H9 (cell line): ENCODE results near the gene PLXNC1. TPM values are rescaled to one million over a fixed set of nuclear protein-coding genes. Genes with fewer than 3 reads are reported as not detected.

Source experiments
- DNase-seq: peaks from one replicate; pipeline ENCODE4 v3.0.0-alpha.2; 2017
- H2AFZ ChIP-seq: one replicate; pipeline ENCODE4 v1.6.1; 2013; ENCODE audit warnings: mild to moderate bottlenecking, low read length, control low read depth, moderate library complexity
- H2AK5ac ChIP-seq: 2 replicates; pipeline ENCODE4 v1.6.1; 2013; ENCODE audit warnings: low read length, control low read depth, mixed read lengths; ENCODE audit not compliant: insufficient read length
- H2BK120ac ChIP-seq: one replicate; pipeline ENCODE4 v1.6.1; 2013; ENCODE audit warnings: low read depth, mild to moderate bottlenecking, low read length, control low read depth, inconsistent platforms; ENCODE audit not compliant: poor library complexity, severe bottlenecking
- H2BK12ac ChIP-seq: 2 replicates; pipeline ENCODE4 v1.6.1; 2013; ENCODE audit warnings: low read length, control low read depth, mixed read lengths, low read depth; ENCODE audit not compliant: insufficient read length
- H2BK15ac ChIP-seq: 2 replicates; pipeline ENCODE4 v1.6.1; 2013; ENCODE audit warnings: low read depth, low read length, control low read depth
- H2BK20ac ChIP-seq: one replicate; pipeline ENCODE4 v1.6.1; 2013; ENCODE audit warnings: low read depth, mild to moderate bottlenecking, low read length, control low read depth, inconsistent platforms; ENCODE audit not compliant: poor library complexity, severe bottlenecking
- H2BK5ac ChIP-seq: 2 replicates; pipeline ENCODE4 v1.6.1; 2013; ENCODE audit warnings: low read length, control low read depth, mixed read lengths; ENCODE audit not compliant: insufficient read length
- H3K14ac ChIP-seq: 2 replicates; pipeline ENCODE4 v1.6.1; 2013; ENCODE audit warnings: low read length, control low read depth; ENCODE audit not compliant: insufficient read depth
- H3K18ac ChIP-seq: 2 replicates; pipeline ENCODE4 v1.6.1; 2013; ENCODE audit warnings: low read depth, mild to moderate bottlenecking, mixed read lengths, low read length, control low read depth; ENCODE audit not compliant: insufficient read length
- H3K23ac ChIP-seq: 2 replicates; pipeline ENCODE4 v1.6.1; 2013; ENCODE audit warnings: low read length, control low read depth, mixed read lengths, low read depth; ENCODE audit not compliant: insufficient read length
- H3K23me2 ChIP-seq: 2 replicates; pipeline ENCODE4 v1.6.1; 2013; ENCODE audit warnings: low read depth, mild to moderate bottlenecking, mixed read lengths, low read length, control low read depth; ENCODE audit not compliant: insufficient read length, poor library complexity, severe bottlenecking
- H3K27ac ChIP-seq: 2 replicates; pipeline ENCODE4 v1.5.1; 2013; ENCODE audit warnings: low read length, control low read depth, mixed read lengths, low read depth; ENCODE audit not compliant: insufficient read length
- H3K27me3 ChIP-seq: 2 replicates; pipeline ENCODE4 v1.6.1; 2013; ENCODE audit warnings: low read length, control low read depth, inconsistent platforms; ENCODE audit not compliant: insufficient read depth
- H3K4ac ChIP-seq: 2 replicates; pipeline ENCODE4 v1.6.1; 2013; ENCODE audit warnings: low read depth, mild to moderate bottlenecking, control low read depth, inconsistent platforms, low read length, moderate library complexity
- H3K4me1 ChIP-seq: 2 replicates; pipeline ENCODE4 v1.6.1; 2013; ENCODE audit warnings: low read length, control low read depth, inconsistent platforms; ENCODE audit not compliant: insufficient read depth
- H3K4me2 ChIP-seq: 2 replicates; pipeline ENCODE4 v1.6.1; 2013; ENCODE audit warnings: low read length, control low read depth, mixed read lengths; ENCODE audit not compliant: insufficient read length, insufficient read depth
- H3K56ac ChIP-seq: 2 replicates; pipeline ENCODE4 v1.6.1; 2013; ENCODE audit warnings: low read depth, mild to moderate bottlenecking, mixed read lengths, low read length, control low read depth; ENCODE audit not compliant: insufficient read length
- H3K79me1 ChIP-seq: 2 replicates; pipeline ENCODE4 v1.6.1; 2013; ENCODE audit warnings: low read depth, mild to moderate bottlenecking, moderate library complexity, low read length, control low read depth, inconsistent platforms; ENCODE audit not compliant: insufficient read depth, poor library complexity, severe bottlenecking
- H3K79me2 ChIP-seq: 2 replicates; pipeline ENCODE4 v1.6.1; 2013; ENCODE audit warnings: low read length, control low read depth, inconsistent platforms; ENCODE audit not compliant: insufficient read depth
- H3K9ac ChIP-seq: 2 replicates; pipeline ENCODE4 v1.6.1; 2013; ENCODE audit warnings: low read length, control low read depth, mixed read lengths; ENCODE audit not compliant: insufficient read length; ENCODE audit errors: extremely low read depth
- H3K9me3 ChIP-seq: one replicate; pipeline ENCODE4 v1.6.1; 2013; ENCODE audit warnings: low read depth, low read length, inconsistent platforms; ENCODE audit not compliant: control insufficient read depth
- H3T11ph ChIP-seq: one replicate; pipeline ENCODE4 v1.6.1; 2013; ENCODE audit warnings: mild to moderate bottlenecking, low read length, control low read depth, inconsistent platforms
- H4K20me1 ChIP-seq: one replicate; pipeline ENCODE4 v1.6.1; 2013; ENCODE audit not compliant: control insufficient read depth, insufficient read length, insufficient read depth
- H4K5ac ChIP-seq: 2 replicates; pipeline ENCODE4 v1.6.1; 2013; ENCODE audit warnings: low read depth, mild to moderate bottlenecking, mixed read lengths, low read length, control low read depth; ENCODE audit not compliant: insufficient read length
- H4K8ac ChIP-seq: replicated peaks from 2 replicates; pipeline ENCODE4 v1.6.1; 2013; ENCODE audit warnings: low read length, control low read depth, mixed read lengths, low read depth; ENCODE audit not compliant: insufficient read length
- H4K91ac ChIP-seq: 2 replicates; pipeline ENCODE4 v1.6.1; 2013; ENCODE audit warnings: low read depth, mild to moderate bottlenecking, moderate library complexity, mixed read lengths, low read length, control low read depth; ENCODE audit not compliant: insufficient read length
- H3K27ac Mint-ChIP-seq, 3 experiments: 2 replicates in 2 of 3; 3 replicates in 1 of 3; pipeline ENCODE4 v1.8.0; 2020 to 2021; ENCODE audit warnings: mixed read lengths in 3 of 3, mild to moderate bottlenecking in 1 of 3, moderate library complexity in 1 of 3
- H3K27me3 Mint-ChIP-seq: 2 replicates; pipeline ENCODE4 v1.8.0; 2021; ENCODE audit warnings: low read depth, mild to moderate bottlenecking, moderate library complexity, mixed read lengths
- H3K36me3 Mint-ChIP-seq, 3 experiments: 2 replicates in 2 of 3; 3 replicates in 1 of 3; pipeline ENCODE4 v1.8.0; 2020 to 2021; ENCODE audit warnings: low read depth in 3 of 3, mixed read lengths in 3 of 3; ENCODE audit not compliant: insufficient read depth in 1 of 3
- H3K4me1 Mint-ChIP-seq, 2 experiments: 2 replicates each; pipeline ENCODE4 v1.8.0; 2020; ENCODE audit warnings: mixed read lengths in 2 of 2
- H3K4me3 Mint-ChIP-seq, 2 experiments: 2 replicates in 1 of 2; 3 replicates in 1 of 2; pipeline ENCODE4 v1.8.0; 2020 to 2021; ENCODE audit warnings: mild to moderate bottlenecking in 2 of 2, mixed read lengths in 2 of 2, moderate library complexity in 1 of 2
- H3K9me3 Mint-ChIP-seq, 2 experiments: 2 replicates in 1 of 2; 3 replicates in 1 of 2; pipeline ENCODE4 v1.8.0; 2020; ENCODE audit warnings: mild to moderate bottlenecking in 2 of 2, mixed read lengths in 2 of 2, moderate library complexity in 1 of 2
- WGBS: extraction: QIAGEN DNeasy Blood & Tissue Kit; methylation state at CpG from one replicate; pipeline ENCODE4 v1.1.7; 2013; ENCODE audit warnings: missing lambda C conversion rate, low lambda C conversion rate, mixed read lengths; ENCODE audit not compliant: insufficient read length; ENCODE audit errors: extremely low coverage; 5-methylcytosine and 5-hydroxymethylcytosine counted together
- total RNA-seq: library from RNA; stranded (reverse); gene quantifications from 2 replicates; pipeline ENCODE4 v1.2.1, GENCODE V29; 2021
- TF ChIP-seq, protein P1 (sequence below): fragments of 200-600 bp; sonication (generic); conservative IDR thresholded peaks from 3 replicates; pipeline ENCODE4 v1.8.0; 2021; ENCODE audit warnings: antibody characterized with exemption, mild to moderate bottlenecking

Gene PLXNC1
- total RNA-seq, 1 experiment from 2014 or later, result 1.2 TPM

DNA sequence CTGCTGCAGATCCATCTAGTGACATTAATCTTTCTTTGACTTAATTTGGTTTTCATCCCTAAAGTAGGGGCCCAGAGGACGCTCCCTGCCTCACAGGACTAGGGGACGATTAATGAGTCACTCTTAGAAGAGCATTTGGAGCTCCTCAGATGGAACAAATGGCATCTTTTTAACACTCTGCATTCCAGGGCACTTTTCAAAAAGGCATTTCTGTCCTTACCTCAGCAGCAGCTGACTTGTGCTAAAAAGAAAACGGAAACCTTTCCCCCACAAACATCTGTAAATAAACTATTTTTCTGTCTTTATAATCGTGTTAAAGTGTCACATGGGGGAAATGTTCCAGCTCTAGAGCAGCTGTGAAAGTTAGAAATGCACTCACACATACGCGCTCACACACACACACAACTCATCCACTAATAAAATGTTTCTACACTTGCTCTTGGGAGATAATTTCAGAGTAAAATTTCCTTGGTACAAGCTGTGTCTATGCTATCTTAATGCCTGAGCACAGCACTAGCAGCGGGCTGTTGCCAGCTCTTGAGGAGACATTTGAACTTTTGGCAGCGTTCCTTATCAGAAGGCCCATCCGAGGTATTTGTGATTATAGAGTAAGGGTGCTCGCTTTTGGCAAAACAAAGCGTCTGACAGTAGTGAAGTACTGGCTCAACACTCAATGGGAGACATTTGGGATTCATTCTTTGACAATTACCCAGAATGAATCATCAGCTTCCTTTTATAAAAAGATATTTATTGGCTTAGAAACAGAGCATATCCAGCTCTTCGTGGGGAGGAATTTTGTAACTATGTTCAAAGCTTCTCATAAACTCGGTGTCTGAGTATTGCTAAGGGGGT is 141.3 kb downstream of the PLXNC1 start:
- Histone ChIP-seq H3K79me1 (no peaks in the 10 kb centered on the region), H4K8ac (no peak overlapping the region), H3K27ac (no peak overlapping the region), H3K56ac (no peak overlapping the region), H4K91ac (no peak overlapping the region), H2BK15ac (no peak overlapping the region), H3K18ac (no peak overlapping the region), H3K23me2 (no peaks in the 10 kb centered on the region), H3K4me2 (no peak overlapping the region), H2BK20ac (no peak overlapping the region), H3K9ac (no peak overlapping the region), H2BK12ac (no peak overlapping the region), H3K27me3 (no peaks in the 10 kb centered on the region), H3K14ac (no peak overlapping the region), H3K4ac (no peak overlapping the region), H3K9me3 (no peaks in the 10 kb centered on the region), H4K5ac (no peak overlapping the region), H2AFZ (no peak overlapping the region), H2BK120ac (no peak overlapping the region), H3K79me2 (no peaks in the 10 kb centered on the region), H2AK5ac (no peak overlapping the region), H4K20me1 (no peaks in the 10 kb centered on the region), H2BK5ac (no peak overlapping the region), H3K4me1 (peaks cover 9% of the 10 kb centered on the region; the same call in 1 of the 2 replicates), H3K23ac (no peak overlapping the region), H3T11ph (no peak overlapping the region)
- Mint-ChIP-seq H3K9me3 (no peaks in the 10 kb centered on the region), H3K27ac (peak overlapping the region in 1 of 3 experiments; percentile 9; a peak in 1 of 7 replicates), H3K4me3 (no peak overlapping the region), H3K36me3 (peaks cover 0 to 4% (median 0%) of the 10 kb centered on the region in 3 experiments; a peak in 2 of 7 replicates), H3K4me1 (peaks cover 44 to 50% of the 10 kb centered on the region in 2 experiments), H3K27me3 (no peaks in the 10 kb centered on the region; the same call in 1 of the 2 replicates)
- DNase-seq, result no peak
- TF ChIP-seq, protein P1, sequence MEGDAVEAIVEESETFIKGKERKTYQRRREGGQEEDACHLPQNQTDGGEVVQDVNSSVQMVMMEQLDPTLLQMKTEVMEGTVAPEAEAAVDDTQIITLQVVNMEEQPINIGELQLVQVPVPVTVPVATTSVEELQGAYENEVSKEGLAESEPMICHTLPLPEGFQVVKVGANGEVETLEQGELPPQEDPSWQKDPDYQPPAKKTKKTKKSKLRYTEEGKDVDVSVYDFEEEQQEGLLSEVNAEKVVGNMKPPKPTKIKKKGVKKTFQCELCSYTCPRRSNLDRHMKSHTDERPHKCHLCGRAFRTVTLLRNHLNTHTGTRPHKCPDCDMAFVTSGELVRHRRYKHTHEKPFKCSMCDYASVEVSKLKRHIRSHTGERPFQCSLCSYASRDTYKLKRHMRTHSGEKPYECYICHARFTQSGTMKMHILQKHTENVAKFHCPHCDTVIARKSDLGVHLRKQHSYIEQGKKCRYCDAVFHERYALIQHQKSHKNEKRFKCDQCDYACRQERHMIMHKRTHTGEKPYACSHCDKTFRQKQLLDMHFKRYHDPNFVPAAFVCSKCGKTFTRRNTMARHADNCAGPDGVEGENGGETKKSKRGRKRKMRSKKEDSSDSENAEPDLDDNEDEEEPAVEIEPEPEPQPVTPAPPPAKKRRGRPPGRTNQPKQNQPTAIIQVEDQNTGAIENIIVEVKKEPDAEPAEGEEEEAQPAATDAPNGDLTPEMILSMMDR, result no peak
- no CpG with 5 or more reads among the region's 13 CpGs for WGBS
